Activated CD8-positive, alpha-beta memory T cell treated with anti-CD3 and anti-CD28 coated beads, Interleukin-2, amount 50 U/mL, for 4 hours (primary cell): Measurements from ENCODE around the gene LMAN2.

Experiments
- DNase-seq: peaks from one replicate; pipeline ENCODE4 v3.0.0-alpha.2; 2020

The LMAN2 gene, protein sequence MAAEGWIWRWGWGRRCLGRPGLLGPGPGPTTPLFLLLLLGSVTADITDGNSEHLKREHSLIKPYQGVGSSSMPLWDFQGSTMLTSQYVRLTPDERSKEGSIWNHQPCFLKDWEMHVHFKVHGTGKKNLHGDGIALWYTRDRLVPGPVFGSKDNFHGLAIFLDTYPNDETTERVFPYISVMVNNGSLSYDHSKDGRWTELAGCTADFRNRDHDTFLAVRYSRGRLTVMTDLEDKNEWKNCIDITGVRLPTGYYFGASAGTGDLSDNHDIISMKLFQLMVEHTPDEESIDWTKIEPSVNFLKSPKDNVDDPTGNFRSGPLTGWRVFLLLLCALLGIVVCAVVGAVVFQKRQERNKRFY

DNA sequence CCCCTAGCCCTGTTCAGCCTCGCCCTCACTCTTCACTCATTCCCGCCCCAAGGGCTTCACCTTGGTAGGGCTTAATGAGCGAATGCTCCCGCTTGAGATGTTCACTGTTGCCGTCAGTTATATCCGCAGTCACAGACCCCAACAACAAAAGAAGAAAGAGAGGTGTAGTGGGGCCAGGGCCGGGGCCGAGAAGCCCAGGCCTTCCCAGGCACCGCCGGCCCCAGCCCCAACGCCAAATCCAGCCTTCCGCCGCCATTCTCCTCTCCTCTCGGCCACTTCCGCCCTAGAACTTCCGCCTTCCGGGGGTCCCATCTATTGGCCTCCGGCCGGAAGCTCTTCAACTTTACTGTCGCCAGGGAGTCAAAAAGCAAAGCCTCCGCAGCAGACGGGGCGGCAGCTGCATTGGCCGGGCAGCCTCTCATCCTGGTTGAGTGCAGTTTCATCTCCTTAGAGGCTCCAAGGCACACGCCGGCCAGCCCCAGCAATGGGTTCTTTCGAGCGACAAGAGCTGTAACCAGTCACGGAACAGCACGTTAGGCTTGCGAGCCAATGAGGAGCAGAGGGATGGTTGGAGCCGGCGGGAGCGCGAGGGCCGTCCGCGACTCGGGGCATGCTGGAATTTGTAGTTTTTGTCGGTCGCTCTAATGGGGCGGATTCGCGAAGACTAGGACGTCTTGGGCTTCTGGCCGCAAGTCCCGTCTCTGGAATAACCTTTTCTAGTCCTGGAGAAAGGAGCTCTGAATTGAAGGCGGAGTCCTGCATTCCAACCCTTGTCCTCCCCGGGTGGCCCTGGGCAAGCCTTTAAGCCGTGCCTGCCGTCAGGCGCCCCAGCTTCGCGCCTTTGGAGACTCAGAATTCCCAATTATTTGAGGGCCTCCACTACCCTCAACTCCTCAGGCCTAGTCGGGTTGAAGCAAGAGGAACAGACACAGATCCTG is at the start of gene LMAN2:
TSS of gene LMAN2 (minus strand) at position 277 of the 938 bp plus-strand sequence. CDS start at position 256, 21 bp downstream.
- DNase-seq: peak; percentile 84

DNA sequence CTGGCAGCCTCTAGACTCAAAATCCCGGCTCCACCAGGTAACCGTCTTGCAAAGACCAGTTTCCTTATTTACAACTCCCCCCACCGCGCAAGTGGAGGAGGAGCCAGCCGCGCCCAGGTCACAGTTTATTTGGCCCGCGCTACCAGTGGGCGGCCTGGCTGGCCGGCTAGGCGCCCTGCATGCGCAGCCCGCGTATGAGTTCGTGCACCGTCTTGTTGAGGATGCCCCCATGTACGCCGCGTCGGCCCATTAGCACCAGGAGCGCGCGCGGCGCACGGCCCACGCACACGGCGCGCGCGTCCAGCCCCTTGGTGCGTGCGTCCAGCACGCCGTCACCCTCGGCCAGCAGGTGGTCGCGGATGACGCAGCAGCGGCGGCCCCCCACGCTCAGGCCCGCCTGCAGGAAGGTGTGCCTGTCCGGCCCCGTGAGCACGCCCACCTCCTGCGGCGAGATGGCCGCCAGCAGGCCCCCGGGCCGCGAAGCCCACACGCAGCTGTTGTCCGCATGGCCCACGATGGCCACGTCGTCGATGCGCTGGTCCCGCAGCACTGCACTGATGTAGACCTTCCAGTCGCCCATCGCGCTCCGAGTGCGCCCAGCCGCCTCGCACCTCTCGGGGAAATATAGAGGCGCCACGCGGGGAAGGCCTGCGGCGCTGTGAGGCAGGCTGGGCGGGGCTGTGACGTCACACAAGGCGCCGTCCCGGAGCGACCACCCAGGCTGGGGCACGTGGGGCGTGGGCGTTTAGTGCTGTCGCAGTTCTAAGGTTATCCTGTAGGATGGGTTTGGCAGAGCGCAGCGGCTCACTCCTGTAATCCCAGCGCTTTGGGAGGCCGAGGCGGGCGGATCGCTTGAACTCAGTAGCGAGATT is 48.8 kb upstream of the LMAN2 start, which contains the start of gene PFN3:
TSS of gene PFN3 (minus strand) at position 665 of the 872 bp plus-strand sequence. CDS start at position 580, 85 bp downstream.
- no peak for DNase-seq

DNA sequence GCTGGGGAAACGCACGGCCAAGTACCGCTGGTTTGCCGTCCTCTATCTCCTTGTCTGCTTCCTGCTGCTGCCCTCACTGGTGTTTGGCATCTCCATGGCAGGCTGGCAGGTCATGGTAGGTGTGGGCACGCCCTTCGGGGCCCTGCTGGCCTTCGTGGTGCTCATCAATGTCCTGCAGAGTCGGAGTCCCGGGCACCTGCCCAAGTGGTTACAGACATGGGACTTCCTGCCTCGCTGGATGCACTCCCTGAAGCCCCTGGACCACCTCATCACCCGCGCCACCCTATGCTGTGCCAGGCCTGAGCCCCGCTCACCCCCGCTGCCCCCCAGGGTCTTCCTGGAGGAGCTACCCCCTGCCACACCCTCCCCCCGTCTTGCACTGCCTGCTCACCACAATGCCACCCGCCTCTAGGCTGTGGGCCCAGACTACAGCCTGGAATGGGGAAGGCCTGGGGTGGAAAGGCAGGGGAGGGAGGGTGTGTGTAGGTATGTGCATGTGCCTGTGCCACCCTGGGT is 46.5 kb upstream of the LMAN2 start:
- no peak for DNase-seq

DNA sequence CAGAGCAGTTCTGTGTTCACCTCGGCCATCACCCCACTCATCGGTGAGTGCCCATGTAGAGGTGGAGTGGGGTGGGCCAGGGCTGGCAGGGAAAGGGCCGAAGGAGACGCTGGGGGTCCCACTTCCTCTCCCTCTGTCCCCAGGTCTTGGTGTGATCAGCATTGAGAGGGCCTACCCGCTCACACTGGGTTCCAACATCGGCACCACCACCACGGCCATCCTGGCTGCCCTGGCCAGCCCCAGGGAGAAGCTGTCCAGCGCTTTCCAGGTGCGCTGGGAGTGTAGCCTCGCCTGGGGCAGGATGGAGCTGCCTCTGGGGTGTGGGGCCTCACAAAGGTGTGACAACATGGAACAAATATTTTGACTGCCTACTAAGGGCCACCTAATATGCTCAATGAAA is 45.3 kb upstream of the LMAN2 start:
- DNase-seq: no peak

DNA sequence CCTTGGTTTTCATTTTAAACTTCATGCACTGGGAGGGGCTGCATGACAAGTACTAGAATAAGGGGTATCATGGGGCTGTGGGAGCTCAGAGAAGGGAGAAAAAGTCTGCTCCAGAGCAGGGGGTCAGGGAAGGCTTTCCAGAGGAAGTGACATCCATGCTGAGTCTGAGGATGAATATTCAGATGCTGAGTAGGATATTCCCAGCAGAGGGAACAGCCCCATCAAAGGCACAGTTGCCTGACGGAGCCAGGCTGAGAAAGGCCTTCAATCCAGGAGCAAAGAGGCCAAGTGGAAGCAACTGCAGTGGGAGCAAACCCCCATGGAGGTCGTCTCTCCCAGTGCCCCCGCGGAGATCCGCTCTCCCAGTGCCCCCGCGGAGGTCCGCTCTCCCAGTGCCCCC is 44.6 kb upstream of the LMAN2 start:
- no peak for DNase-seq

DNA sequence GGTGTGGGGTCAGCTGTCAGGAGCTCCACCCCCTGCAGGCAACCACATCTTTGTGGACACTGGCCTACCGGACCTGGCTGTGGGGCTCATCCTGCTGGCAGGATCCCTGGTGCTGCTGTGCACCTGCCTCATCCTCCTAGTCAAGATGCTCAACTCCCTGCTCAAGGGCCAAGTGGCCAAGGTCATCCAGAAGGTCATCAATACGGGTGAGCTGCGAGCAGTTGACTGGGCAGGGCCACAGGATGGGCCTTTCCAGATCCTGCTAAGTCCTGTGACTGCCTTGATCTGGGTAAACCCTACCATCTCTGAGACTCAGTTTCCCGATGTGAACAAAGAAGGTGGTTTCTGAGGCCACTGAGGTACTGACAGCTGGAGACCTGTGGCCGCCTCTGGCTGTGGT is 42.5 kb upstream of the LMAN2 start:
- no peak for DNase-seq

DNA sequence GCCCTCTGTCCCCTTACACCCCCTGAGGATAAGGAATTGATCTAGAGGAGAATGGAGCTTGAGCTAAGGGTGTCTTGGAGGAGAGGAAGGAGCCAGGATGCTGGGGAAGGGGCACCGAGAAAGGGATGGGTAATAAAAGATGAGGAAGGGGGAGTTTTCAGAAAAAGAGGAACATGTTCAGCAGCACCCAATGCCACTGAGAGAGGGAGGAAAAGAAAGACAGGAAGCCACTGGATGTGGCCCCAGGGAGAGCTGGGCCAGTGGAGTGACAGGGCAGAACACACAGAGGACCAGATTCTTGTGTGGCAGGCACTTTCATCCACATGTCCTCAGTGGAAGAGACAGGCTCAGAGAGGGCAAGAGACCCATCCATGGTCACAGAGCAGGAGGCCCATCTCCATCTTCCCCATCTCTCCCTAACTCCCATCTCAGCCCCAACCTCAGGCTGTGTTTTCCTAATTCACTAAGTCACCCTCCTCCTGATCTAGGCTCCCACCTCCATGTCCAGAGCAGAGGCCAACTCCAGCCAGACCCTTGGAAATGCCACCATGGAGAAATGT is 41.8 kb upstream of the LMAN2 start:
- DNase-seq: no peak

DNA sequence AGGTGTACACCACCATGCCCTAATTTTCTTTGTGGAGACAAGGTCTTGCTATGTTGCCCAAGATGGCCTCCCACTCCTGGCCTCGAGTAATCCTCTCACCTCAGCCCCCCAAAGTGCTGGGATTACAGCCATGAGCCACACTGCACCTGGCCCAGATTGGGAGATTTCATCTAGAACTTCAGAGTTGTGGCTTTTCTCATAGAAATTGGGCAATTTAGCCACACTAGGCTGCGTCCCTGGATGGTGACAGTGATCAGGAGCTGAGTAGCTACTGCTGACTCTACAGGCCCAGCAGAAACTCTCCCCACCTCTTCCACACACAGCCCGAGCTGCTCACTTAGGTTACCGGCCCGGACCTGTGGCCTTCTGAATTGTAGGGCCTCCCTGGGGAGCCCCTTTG is 41.3 kb upstream of the LMAN2 start:
- no peak for DNase-seq

DNA sequence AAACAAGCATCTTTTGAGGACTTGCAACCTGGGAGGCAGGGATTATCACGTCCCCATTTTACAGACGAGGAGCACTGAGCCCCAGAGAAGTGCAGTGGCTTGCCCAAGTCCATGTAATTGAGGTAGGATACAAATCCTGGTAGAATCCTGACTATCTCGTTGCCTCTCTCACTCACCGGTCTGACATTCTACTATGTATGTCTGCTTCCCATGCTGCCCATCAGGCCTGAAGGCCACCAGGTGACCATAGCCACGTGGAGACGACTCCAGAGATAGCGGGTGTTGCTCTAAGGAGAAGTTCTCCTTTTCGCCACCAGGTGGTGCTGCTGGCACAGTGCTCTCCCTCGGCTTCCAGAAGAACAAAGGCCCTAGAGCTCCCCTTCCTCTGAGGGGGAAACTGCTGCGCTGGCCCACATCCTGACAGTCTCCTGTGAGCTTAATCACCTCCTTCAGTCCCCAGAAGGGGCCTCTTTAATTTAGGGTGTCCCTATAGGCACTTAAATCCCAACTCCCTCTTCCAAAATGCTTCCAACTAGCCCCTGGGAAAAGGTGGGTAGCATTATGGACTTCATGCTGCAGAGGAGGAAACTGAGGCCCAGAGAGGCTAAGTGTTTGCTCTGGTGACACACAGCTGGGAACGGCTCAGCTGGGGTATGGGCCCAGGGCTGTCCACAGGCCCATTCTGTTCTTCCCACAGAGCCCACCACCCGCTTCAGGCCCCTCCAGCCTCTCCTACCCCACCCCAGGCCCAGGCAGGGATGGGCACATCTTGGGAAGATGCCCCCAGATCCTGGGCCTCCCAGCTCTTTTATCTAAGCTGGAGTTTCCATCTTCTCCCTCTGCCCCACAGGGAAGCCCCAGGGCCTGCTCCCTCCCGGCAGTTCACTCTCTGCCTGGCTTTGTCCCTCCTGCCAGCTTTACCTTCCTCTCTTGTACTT is 39.2 kb upstream of the LMAN2 start:
- peak; percentile 89 for DNase-seq

DNA sequence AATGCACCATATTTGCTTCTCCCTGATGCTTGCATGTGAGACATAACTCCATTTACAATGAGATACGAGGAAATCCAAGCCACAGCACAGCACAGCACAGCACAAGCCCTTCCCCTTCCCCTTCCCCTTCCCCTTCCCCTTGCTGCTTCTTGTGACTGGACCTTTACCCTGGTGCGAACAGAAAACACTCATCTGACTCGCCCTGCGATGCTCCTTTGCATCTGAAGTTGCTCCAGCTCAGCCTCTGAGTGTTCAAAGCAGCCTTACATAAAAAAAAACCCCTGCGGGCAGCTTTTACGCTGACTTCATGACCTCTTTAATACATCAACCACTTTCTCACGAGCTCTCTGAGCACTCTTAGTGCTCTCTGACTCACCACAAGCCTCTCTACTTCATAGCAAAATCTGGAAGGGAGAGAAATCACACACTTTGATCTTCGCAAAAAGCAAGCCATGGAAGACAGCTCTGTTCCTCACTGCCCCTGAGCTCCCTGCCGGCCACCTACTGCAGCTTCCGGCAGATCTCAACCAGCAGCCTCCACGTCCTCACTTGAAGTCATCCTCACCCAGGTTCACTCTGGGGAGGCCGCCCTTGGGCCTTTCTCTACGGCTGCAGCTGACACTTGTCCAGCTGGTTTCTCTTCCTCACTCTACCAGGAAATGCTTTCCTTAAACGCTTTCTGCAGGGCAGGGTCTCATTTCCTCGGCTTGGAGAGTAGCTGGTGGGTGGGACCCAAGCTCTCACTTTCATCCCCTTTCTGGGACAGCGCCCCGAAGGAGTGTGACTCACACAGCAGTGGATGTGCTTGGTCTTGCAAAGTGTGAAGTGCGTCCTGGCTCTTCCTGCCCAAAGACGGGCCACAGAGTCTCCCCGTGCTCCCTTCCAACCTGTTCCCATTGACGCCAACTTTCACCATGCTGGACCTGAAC is 38.0 kb upstream of the LMAN2 start:
- DNase-seq: peak; percentile 47

DNA sequence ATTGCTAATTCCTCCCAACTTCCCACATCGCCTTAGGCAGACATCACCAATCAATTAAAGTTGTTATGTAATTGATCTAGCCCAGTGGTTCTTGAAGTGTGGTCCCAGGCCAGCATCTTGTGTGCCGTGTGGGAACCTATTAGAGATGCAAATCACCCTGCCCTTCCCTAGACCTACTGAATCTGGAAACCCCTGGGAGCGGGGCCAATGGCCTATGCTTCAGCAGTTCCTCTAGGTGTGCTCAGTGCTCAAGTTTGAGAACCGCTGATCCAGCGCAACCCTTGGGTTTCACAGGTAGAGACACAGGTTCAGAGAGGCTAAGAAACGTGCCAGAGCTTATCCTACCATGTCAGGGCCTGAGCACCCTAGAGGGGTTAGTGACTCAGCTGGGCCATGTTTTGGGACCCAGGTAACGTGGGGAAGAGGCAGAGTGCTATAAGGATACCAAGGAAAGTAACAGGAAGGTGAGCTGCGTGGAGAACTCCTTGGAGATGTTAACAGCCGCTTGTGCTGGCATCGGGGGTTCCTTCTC is 37.1 kb upstream of the LMAN2 start:
- DNase-seq: no peak

DNA sequence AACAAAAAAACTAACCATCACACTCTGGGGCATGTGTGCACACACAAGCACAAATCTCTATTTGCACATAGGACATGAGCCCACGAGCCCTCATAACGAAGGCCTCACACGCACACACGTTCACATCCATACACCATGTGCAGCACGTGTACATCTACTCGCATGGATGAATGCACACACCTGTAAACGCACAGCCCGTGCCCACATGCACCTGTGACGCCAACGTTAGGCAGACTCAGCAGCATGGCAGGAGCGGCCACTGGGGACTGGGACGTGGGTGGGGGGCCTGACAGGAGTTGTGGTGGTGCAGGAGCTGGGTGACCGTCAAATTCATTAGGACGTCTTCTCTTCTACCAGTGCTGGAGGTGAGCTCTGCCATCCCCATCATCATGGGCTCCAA is 35.9 kb upstream of the LMAN2 start:
- no peak for DNase-seq

DNA sequence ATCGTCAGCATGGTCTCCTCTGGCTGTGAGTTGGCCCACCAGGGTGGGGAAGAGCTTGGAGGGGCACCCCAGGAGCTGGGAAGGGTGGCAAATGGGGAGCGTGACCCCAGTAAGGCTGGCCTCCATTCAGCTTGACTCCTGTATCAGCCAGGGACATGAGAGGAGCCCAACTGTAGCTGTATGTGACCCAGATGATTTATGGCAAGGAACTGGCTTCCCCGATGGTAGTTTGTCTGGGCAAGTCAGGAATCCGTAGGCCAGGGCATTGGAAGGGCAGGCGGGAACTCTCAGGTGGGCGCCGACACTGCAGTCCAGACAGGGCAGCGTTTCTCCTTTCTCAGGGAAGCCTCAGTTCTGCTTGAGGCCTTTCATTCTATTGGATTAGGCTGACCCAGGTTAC is 35.1 kb upstream of the LMAN2 start:
- DNase-seq: no peak

DNA sequence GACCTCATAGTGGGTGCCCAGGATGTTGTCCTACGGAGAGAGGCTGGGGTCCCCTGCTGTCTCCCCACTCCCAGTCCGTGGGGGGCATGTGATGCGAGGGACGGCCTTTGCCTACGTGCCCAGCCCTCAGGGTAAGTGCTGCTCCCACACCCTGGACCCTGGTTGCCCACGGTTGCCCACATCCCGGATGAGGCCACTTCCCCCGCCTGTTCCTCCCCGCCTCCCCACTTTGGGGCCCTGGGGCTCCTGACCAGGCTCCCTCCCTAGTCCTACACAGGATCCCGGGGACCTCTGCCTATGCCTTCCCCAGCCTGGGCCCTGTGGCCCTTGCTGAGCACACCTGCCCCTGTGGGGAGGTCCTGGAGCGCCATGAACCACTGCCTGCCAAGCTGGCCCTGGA is 34.3 kb upstream of the LMAN2 start:
- DNase-seq: no peak

DNA sequence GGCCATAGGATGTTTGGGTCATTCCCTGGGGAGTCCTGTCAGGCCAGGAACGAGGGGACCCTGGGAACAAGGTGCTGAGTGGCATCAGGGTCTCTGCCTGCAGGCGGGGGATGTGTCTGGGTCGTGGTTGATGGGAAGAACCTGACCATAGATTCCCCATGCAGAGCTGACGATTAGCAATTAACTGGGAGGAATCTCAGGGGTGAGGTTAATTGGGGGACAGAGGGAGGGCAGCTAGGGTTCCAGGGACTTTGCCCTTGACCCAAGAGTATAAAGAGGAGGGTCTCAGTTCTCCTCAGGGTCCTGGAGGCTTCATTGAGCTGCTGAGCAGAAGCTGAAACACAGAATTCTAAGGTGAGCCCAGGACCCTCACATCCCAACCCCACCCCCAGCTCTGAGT is 32.7 kb upstream of the LMAN2 start, which contains the start of gene SLC34A1:
TSS of gene SLC34A1 (plus strand) at position 301 of the 400 bp plus-strand sequence. CDS start 1,308 bp downstream, outside the sequence.
- DNase-seq: no peak

DNA sequence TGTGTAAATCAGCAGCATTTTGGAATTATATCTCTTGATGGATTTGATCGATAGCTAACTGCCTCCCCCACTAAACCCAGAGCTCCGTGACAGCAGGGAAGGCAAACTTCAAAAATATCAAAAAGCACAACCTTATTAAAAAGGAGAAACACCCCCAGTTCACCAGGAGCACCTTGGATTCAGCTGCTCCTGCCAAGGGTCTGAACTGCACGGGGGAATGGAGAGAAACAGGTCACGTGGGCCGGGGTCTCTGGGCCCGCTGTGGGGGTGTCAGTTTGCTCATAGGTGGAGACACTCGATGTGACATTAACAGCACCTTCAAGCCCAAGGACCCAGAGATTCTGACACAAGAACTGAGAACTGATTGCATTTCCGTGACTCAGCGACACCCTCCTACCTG is 31.7 kb upstream of the LMAN2 start:
- DNase-seq: no peak

DNA sequence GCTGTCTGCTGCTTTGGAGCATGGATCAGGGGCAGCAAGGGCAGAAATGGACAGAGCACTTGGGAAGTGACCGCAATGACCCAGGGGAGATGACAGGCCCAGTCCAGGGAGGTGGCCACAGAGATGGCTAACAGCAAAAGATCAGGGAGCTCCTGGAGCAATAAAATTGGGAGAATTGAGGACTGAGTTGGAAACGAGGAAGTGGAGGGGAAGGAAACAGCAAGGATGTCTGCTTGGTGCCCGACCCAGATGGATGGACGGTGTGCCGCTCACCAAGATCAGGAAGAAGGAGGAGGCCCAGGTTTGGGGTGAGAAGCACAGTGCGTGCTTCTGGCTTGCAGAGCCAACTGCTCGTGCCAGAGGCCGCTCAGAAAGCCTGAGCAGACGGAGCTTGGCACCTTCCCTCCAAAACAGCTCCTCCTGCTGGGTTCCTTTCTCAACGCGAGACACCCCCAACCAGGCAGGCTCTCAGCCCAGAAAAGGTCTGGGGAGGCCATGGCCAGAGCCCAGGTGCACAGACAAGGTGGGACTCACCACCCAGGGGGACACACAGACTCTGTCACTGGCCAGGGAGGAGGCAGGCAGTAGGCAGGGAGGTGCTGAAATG is 31.1 kb upstream of the LMAN2 start:
- DNase-seq: no peak

DNA sequence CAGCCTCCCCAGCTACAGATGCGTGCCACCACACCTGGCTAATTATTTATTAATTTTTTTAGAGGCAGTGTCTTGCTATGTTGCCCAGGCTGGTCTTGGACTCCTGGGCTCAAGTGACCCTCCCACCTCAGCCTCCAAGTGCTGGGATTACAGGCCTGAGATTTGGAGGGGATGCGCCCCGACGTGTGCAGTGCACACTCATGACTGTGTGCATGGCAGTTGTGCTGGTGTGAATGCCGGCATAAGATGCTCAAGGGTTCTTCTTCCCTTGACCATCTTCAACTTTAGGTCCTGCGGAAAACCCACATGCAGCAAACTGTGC is 29.3 kb upstream of the LMAN2 start:
- DNase-seq: no peak
